Liver (tissue), 9 donors: ENCODE data around the gene COG7. TPM values are rescaled to one million over a fixed set of nuclear protein-coding genes. Genes with fewer than 3 reads are reported as not detected.

Experiments used
- DNase-seq: peaks from one replicate; pipeline ENCODE4 v3.0.0-alpha.2; 2017; ENCODE audit warnings: low spot score
- H3K27ac ChIP-seq, 2 donors: one replicate each; pipeline ENCODE4 v1.7.0; 2013; ENCODE audit warnings: inconsistent platforms in 2 of 2, low read length in 2 of 2, control low read depth in 1 of 2, low read depth in 1 of 2, mild to moderate bottlenecking in 1 of 2
- H3K27me3 ChIP-seq, 4 donors: one replicate each; pipeline versions ENCODE4 v1.6.1 to v1.7.0; 2013; ENCODE audit warnings: low read length in 3 of 4, inconsistent platforms in 1 of 4, mild to moderate bottlenecking in 1 of 4, moderate library complexity in 1 of 4; ENCODE audit not compliant: control insufficient read depth in 4 of 4, insufficient read depth in 4 of 4
- H3K36me3 ChIP-seq, 4 donors: one replicate each; pipeline versions ENCODE4 v1.6.1 to v1.7.0; 2013; ENCODE audit warnings: low read length in 3 of 4, mild to moderate bottlenecking in 3 of 4, low read depth in 1 of 4, moderate library complexity in 1 of 4; ENCODE audit not compliant: control insufficient read depth in 4 of 4, insufficient read depth in 3 of 4
- H3K4me1 ChIP-seq, 4 donors: one replicate each; pipeline versions ENCODE4 v1.6.1 to v1.7.0; 2013; ENCODE audit warnings: low read length in 3 of 4, mild to moderate bottlenecking in 3 of 4, moderate library complexity in 1 of 4; ENCODE audit not compliant: control insufficient read depth in 4 of 4, insufficient read depth in 4 of 4
- H3K4me3 ChIP-seq, 3 donors: one replicate each; pipeline versions ENCODE4 v1.6.1 to v1.7.0; 2013; ENCODE audit warnings: low read length in 3 of 3, control low read depth in 1 of 3, low read depth in 1 of 3, mild to moderate bottlenecking in 1 of 3
- H3K9ac ChIP-seq, 2 donors: one replicate each; pipeline ENCODE4 v1.7.0; 2013; ENCODE audit warnings: low read length in 2 of 2, mild to moderate bottlenecking in 2 of 2, moderate library complexity in 2 of 2, control low read depth in 1 of 2, low read depth in 1 of 2
- H3K9me3 ChIP-seq, 4 donors: one replicate each; pipeline versions ENCODE4 v1.6.1 to v1.7.0; 2013; ENCODE audit warnings: low read length in 3 of 4; ENCODE audit not compliant: control insufficient read depth in 4 of 4
- EGR1 ChIP-seq, 2 donors: IDR thresholded peaks; 2 replicates each; pipeline ENCODE4 v1.6.1; 2016 to 2018; ENCODE audit warnings: antibody characterized with exemption in 2 of 2, low read depth in 2 of 2
- GABPA ChIP-seq, 2 donors: IDR thresholded peaks in 1 of 2; conservative IDR thresholded peaks in 1 of 2; 2 replicates each; pipeline ENCODE4 v1.6.1; 2016; ENCODE audit warnings: antibody characterized with exemption in 2 of 2, mild to moderate bottlenecking in 1 of 2, moderate library complexity in 1 of 2
- HNF4A ChIP-seq, 2 donors: conservative IDR thresholded peaks; 2 replicates each; pipeline ENCODE4 v1.6.1; 2016; ENCODE audit warnings: antibody characterized with exemption in 2 of 2, mild to moderate bottlenecking in 2 of 2
- HNF4G ChIP-seq: IDR thresholded peaks from 2 replicates; pipeline ENCODE4 v1.6.1; 2016; ENCODE audit warnings: antibody characterized with exemption
- JUND ChIP-seq, 2 donors: IDR thresholded peaks; 2 replicates each; pipeline ENCODE4 v1.6.1; 2016; ENCODE audit warnings: antibody characterized with exemption in 2 of 2
- NR2F2 ChIP-seq: IDR thresholded peaks from 2 replicates; pipeline ENCODE4 v1.6.1; 2016; ENCODE audit warnings: antibody characterized with exemption
- RXRA ChIP-seq, 2 donors: IDR thresholded peaks; 2 replicates each; pipeline ENCODE4 v1.6.1; 2017 to 2018; ENCODE audit warnings: antibody characterized with exemption in 2 of 2, mild to moderate bottlenecking in 1 of 2
- TAF1 ChIP-seq: conservative IDR thresholded peaks from 2 replicates; pipeline ENCODE4 v1.6.1; 2016; ENCODE audit warnings: antibody characterized with exemption, mild to moderate bottlenecking
- WGBS: extraction: QIAGEN DNeasy Blood & Tissue Kit; methylation state at CpG from one replicate; pipeline ENCODE4 v1.1.7; 2013; 5-methylcytosine and 5-hydroxymethylcytosine counted together
- polyA plus RNA-seq, 2 donors: library from polyadenylated mRNA; stranded (reverse) in 1 of 2; unstranded in 1 of 2; fragments of 200-250 nt in 1 of 2; fragments of >200 nt in 1 of 2; fragmentation: Nextera tagmentation in 1 of 2; extraction: Ambion mirVana in 1 of 2; gene quantifications; one replicate each; pipeline versions ENCODE4 v1.2.1 to v1.2.3, GENCODE V29; 2013 to 2015
- total RNA-seq, 2 donors: library from RNA; depleted of rRNA; stranded (reverse); fragments of >200 nt; gene quantifications; one replicate each; pipeline ENCODE4 v1.2.3, GENCODE V29; 2014
- TF ChIP-seq, protein P1 (sequence below): fragments of 150-350 bp; IDR thresholded peaks from 2 replicates; pipeline ENCODE4 v1.5.1; 2017; ENCODE audit warnings: improper control_type of control experiment, low read depth, low read length; ENCODE audit not compliant: missing input control
- TF ChIP-seq, protein P2 (sequence below): IDR thresholded peaks from 2 replicates; pipeline ENCODE4 v1.6.1; 2016; ENCODE audit warnings: antibody characterized with exemption
- TF ChIP-seq, protein P3 (sequence below): IDR thresholded peaks from 2 replicates; pipeline ENCODE4 v1.6.1; 2016; ENCODE audit warnings: antibody characterized with exemption
- TF ChIP-seq, protein P4 (sequence below): IDR thresholded peaks from 2 replicates; pipeline ENCODE4 v1.6.1; 2016; ENCODE audit warnings: antibody characterized with exemption
- donor health status: healthy.
- donor health status: healthy.
- donor health status: healthy.
- donor health status: healthy.
- donor health status: healthy.

COG7 gene
- total and polyA plus RNA-seq, 4 donors, result 5.1 to 11.4 (median 6.6) TPM

DNA sequence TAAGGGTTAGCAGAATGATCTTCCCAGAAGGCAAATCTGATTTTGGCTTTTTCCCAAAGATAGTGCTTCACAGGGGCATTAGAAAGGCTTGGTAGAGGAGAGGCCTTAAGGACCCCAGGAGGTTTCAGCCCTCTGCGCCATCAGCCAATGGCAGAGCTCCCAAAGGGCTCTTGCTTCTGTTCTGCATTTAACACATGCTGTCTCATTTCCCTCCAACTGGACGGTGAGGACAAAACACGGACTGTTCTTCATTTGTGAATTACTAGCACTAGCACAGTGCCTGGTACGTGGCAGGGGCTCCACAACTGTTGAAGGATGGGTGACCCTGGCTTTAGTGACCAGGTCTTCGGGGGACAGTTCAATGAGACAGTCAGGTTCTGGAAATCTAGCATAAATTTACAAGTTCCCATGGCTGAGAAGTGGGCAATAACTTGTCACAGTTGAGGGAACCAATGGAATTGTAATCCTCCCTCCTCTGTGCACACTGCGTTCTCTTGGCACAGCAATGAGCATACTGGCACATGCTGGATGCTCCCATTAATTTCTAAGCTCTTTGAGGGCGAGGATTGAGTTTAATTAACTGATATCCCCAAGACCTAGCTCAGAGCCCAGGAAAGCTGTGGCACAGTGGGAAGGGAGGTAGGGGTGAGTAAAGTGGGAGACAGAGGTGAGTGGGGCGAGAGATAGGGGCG, 45.4 kb downstream of the COG7 start (continued):
- TF ChIP-seq, protein P1, sequence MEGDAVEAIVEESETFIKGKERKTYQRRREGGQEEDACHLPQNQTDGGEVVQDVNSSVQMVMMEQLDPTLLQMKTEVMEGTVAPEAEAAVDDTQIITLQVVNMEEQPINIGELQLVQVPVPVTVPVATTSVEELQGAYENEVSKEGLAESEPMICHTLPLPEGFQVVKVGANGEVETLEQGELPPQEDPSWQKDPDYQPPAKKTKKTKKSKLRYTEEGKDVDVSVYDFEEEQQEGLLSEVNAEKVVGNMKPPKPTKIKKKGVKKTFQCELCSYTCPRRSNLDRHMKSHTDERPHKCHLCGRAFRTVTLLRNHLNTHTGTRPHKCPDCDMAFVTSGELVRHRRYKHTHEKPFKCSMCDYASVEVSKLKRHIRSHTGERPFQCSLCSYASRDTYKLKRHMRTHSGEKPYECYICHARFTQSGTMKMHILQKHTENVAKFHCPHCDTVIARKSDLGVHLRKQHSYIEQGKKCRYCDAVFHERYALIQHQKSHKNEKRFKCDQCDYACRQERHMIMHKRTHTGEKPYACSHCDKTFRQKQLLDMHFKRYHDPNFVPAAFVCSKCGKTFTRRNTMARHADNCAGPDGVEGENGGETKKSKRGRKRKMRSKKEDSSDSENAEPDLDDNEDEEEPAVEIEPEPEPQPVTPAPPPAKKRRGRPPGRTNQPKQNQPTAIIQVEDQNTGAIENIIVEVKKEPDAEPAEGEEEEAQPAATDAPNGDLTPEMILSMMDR, result no peak
- TF ChIP-seq HNF4A (conservative IDR thresholded peaks at IDR 0.05), result no peak

DNA sequence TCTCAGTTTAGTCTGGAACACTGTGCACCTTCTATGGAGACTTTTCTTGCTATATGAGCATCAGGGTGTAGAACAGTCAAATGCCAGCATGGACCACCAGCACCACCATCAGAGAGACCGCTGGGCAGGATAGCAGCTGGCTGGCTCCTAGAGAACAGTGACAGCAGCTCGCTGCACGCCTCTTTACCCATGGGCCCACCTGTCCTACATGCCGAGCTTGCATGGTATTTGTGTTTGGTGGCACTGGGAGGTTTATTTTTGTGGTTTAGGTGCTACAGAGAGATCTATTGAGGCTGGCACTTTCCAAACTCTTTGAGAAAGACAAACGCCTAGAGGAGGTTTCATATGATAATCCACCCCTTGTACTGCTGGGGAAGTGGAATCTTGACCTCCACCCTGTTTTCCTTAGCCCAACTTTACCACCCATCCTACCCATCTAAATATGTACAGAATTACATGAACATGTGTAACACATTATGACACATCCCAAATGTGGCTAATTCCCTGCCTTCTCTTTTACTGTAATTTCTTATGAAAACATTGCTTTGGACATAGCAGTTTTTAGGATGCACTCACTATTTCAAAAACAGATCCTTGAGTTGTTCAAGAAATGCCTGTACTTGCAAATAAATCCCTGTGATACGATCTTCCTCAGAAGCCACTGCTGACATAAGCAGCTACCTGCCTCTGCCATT, 46.3 kb downstream of the COG7 start:
- Histone ChIP-seq H3K9me3 (no peaks in the 10 kb centered on the region), H3K36me3 (peaks cover 18 to 66% (median 41%) of the 10 kb centered on the region in 4 donors), H3K27ac (no peak overlapping the region), H3K9ac (no peak overlapping the region), H3K27me3 (no peaks in the 10 kb centered on the region), H3K4me3 (no peak overlapping the region), H3K4me1 (no peaks in the 10 kb centered on the region)
- DNase-seq, result no peak
- WGBS, result 96% methylated on average over 6 of the region's 6 CpGs
- TF ChIP-seq, protein P2, sequence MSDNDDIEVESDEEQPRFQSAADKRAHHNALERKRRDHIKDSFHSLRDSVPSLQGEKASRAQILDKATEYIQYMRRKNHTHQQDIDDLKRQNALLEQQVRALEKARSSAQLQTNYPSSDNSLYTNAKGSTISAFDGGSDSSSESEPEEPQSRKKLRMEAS, result no peak
- TF ChIP-seq JUND (IDR thresholded peaks at IDR 0.05) (no peak), TAF1 (no peak), GABPA (IDR thresholded peaks at IDR 0.05 in 1 of 2, conservative IDR thresholded peaks at IDR 0.05 in 1 of 2) (no peak), HNF4G (no peak)
- TF ChIP-seq, protein P3, sequence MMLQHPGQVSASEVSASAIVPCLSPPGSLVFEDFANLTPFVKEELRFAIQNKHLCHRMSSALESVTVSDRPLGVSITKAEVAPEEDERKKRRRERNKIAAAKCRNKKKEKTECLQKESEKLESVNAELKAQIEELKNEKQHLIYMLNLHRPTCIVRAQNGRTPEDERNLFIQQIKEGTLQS, result no peak
- TF ChIP-seq, protein P4, sequence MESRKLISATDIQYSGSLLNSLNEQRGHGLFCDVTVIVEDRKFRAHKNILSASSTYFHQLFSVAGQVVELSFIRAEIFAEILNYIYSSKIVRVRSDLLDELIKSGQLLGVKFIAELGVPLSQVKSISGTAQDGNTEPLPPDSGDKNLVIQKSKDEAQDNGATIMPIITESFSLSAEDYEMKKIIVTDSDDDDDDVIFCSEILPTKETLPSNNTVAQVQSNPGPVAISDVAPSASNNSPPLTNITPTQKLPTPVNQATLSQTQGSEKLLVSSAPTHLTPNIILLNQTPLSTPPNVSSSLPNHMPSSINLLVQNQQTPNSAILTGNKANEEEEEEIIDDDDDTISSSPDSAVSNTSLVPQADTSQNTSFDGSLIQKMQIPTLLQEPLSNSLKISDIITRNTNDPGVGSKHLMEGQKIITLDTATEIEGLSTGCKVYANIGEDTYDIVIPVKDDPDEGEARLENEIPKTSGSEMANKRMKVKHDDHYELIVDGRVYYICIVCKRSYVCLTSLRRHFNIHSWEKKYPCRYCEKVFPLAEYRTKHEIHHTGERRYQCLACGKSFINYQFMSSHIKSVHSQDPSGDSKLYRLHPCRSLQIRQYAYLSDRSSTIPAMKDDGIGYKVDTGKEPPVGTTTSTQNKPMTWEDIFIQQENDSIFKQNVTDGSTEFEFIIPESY, result no peak
- TF ChIP-seq, protein P1, result no peak

DNA sequence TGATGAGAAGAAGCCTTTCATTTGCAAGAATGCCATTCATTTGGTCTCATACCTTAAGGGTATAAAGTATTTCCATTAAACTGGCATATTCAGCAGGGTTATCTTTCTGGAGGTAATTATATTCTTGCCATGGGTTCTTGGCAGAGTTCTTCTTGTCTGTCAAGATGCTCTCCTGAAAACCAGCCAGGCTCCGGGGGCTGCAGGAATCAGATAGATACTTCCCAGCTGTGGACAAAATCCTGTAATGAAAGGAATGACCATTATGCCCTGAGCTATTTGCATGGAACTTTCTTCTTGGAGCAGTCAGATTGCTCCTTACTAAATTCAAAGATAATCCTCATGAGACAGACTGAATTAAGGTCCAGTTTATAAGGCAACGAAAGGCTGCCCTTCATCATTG, 47.0 kb downstream of the COG7 start:
- H3K27ac ChIP-seq, result no peak overlapping the region
- no peak for DNase-seq
- no peaks in the 10 kb centered on the region for H3K27me3 ChIP-seq
- 89% methylated on average over 2 of the region's 2 CpGs for WGBS
- no peak overlapping the region for H3K4me3 ChIP-seq
- no peak overlapping the region for H3K9ac ChIP-seq
- H3K4me1 ChIP-seq, result no peaks in the 10 kb centered on the region
- no peak for TF ChIP-seq NR2F2
- TF ChIP-seq EGR1 (IDR thresholded peaks at IDR 0.05; ENCODE audit: low read depth in 2 of 2), result no peak
- no peak for TF ChIP-seq RXRA (IDR thresholded peaks at IDR 0.05)
- no peak for TF ChIP-seq HNF4A (conservative IDR thresholded peaks at IDR 0.05)
- TF ChIP-seq GABPA (IDR thresholded peaks at IDR 0.05 in 1 of 2, conservative IDR thresholded peaks at IDR 0.05 in 1 of 2), result no peak
- H3K9me3 ChIP-seq, result no peaks in the 10 kb centered on the region
- peaks cover 18 to 67% (median 42%) of the 10 kb centered on the region in 4 donors for H3K36me3 ChIP-seq
